ACC112 (cell line): Measurements from ENCODE around the gene CNTNAP4.

Experiments
- H2AFZ ChIP-seq: fragments of 200-600 bp; sonication (generic); one replicate; pipeline ENCODE4 v1.6.0; 2017; ENCODE audit warnings: antibody characterized with exemption, low read length; ENCODE audit not compliant: unreplicated experiment
- H3K27ac ChIP-seq: fragments of 200-600 bp; sonication (generic); 2 replicates; pipeline ENCODE4 v1.5.1; 2014; ENCODE audit warnings: low read depth, mild to moderate bottlenecking, antibody characterized with exemption, low read length, moderate library complexity
- H3K27me3 ChIP-seq: fragments of 200-600 bp; sonication (generic); 2 replicates; pipeline ENCODE4 v1.6.1; 2014; ENCODE audit warnings: mild to moderate bottlenecking, antibody characterized with exemption, low read length, moderate library complexity, mixed read lengths; ENCODE audit not compliant: insufficient read depth
- H3K36me3 ChIP-seq: fragments of 200-600 bp; sonication (generic); 2 replicates; pipeline ENCODE4 v1.6.1; 2016; ENCODE audit warnings: mild to moderate bottlenecking, antibody characterized with exemption, low read length, moderate library complexity, mixed read lengths; ENCODE audit not compliant: insufficient read depth
- H3K4me1 ChIP-seq: fragments of 200-600 bp; sonication (generic); one replicate; pipeline ENCODE4 v1.6.1; 2016; ENCODE audit warnings: low read length, mixed read lengths; ENCODE audit not compliant: insufficient read depth, unreplicated experiment, control insufficient read depth
- H3K4me3 ChIP-seq: fragments of 200-600 bp; sonication (generic); 2 replicates; pipeline ENCODE4 v1.5.1; 2014; ENCODE audit warnings: mild to moderate bottlenecking, low read depth, low read length
- H3K79me2 ChIP-seq: fragments of 200-600 bp; sonication (generic); one replicate; pipeline ENCODE4 v1.6.0; 2016; ENCODE audit warnings: low read length; ENCODE audit not compliant: control insufficient read depth, unreplicated experiment, insufficient read depth

The CNTNAP4 gene

DNA sequence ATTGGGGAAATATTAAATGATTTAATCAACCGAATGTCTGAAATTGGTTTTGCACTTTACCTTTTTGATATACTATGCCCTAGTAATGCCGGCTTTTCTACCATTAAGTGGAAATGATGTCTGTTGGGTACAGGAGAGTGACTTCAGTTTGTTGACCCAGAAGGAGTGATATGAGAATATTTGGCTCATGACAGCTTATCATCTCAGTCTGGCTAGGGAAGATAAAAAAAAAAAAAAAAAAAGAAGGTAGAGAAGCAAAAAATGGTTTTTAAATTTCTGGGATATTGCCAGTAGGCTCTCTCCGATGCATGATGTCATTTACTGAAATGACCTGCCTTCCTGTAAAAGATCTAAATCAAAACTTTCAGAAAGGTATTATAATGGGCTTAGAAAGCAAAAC is 69.0 kb downstream of the CNTNAP4 start:
- no peak overlapping the region for H3K27ac ChIP-seq
- no peaks in the 10 kb centered on the region for H3K36me3 ChIP-seq
- H3K79me2 ChIP-seq, result no peaks in the 10 kb centered on the region
- peaks cover 14% of the 10 kb centered on the region for H3K4me1 ChIP-seq
- no peak overlapping the region for H2AFZ ChIP-seq
- no peaks in the 10 kb centered on the region for H3K27me3 ChIP-seq
- no peak overlapping the region for H3K4me3 ChIP-seq

DNA sequence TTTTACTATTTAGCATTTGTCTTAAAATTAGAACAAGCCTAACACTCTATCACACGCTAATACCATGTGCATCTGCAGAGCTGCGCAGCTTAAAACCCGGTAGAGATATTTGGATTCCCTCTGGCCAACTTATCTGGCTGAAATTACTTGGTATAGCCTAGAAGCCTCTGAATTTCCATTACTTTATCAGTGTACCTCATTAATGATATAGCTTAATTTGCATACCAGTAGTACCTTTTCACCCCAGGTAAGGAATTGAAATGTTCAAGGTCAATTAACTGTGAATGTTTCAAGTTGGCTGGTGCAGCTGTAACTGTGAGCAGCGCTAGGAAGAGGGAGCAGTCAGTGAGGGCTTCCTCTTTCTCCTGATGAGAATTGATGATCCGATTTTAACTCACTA is 74.2 kb downstream of the CNTNAP4 start:
- Histone ChIP-seq H3K4me1 (no peaks in the 10 kb centered on the region), H3K27me3 (no peaks in the 10 kb centered on the region), H3K79me2 (no peaks in the 10 kb centered on the region), H3K4me3 (no peak overlapping the region), H2AFZ (no peak overlapping the region), H3K36me3 (no peaks in the 10 kb centered on the region), H3K27ac (no peak overlapping the region)

DNA sequence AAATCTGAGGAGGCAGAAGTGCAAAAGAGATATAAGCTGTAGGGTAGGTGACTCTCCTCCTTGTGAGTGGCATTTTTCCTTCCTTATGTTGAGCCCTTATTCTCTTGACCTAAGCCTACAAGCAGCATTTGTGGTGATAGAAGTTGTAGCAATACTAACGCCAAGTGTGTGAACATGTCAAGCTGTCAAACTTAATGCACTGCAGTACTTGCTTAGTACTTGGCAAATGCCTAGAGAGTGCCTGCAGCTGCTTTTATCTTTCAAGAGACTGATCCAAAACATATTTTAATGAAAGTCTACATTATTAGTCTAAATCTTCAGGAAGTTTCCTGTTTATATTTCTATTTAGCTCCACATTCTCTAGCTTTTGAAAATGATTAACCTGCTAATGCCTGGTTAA is 83.2 kb downstream of the CNTNAP4 start:
- Histone ChIP-seq H3K4me3 (no peak overlapping the region), H3K27me3 (no peaks in the 10 kb centered on the region), H3K36me3 (no peaks in the 10 kb centered on the region), H3K27ac (no peak overlapping the region), H3K4me1 (no peaks in the 10 kb centered on the region), H3K79me2 (no peaks in the 10 kb centered on the region), H2AFZ (no peak overlapping the region)

DNA sequence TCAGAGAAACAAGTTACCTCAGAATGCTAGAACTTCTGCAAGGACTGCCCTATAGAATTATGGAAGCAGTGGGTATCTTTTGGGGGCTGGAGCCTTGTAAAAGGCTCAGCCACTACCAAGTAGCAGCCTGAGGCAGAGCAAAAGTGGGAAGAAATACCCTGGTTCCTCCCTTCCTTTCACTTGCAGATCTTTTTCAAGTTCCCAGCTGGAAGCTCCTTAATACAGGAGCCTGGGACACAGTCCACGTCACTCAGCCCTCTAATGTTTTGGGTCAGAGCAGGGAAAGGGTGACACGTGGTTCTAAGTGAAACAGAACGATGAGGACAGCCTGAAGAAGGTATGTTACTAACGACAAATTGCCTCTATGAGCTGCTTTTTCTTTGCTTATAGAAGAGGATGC is 93.1 kb downstream of the CNTNAP4 start:
- H3K4me3 ChIP-seq, result peak overlapping the region; percentile 47; the same call in 1 of the 2 replicates
- H3K27ac ChIP-seq, result no peak overlapping the region
- peak overlapping the region; percentile 78 for H2AFZ ChIP-seq
- H3K27me3 ChIP-seq, result no peaks in the 10 kb centered on the region
- H3K4me1 ChIP-seq, result no peaks in the 10 kb centered on the region
- H3K79me2 ChIP-seq, result no peaks in the 10 kb centered on the region
- no peaks in the 10 kb centered on the region for H3K36me3 ChIP-seq

DNA sequence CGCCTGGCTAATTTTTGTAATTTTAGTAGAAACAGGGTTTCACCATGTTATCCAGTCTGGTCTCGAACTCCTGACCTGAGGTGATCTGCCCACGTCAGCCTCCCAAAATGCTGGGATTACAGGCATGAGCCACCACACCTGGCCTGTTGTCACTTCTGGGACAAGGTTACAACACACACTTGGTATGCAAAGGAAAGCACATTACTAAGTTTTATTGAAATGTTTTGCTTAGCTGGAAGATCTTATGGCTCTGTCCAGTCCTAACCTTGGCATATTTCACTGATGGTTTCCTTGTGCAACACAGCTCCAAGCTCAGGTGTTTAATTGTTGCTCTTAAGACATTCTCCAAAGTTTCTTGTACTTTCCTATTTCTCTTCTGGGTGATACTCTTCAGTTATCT is 94.2 kb downstream of the CNTNAP4 start:
- Histone ChIP-seq H3K4me3 (no peak overlapping the region), H3K27me3 (no peaks in the 10 kb centered on the region), H2AFZ (no peak overlapping the region), H3K36me3 (no peaks in the 10 kb centered on the region), H3K79me2 (no peaks in the 10 kb centered on the region), H3K27ac (no peak overlapping the region), H3K4me1 (no peaks in the 10 kb centered on the region)

DNA sequence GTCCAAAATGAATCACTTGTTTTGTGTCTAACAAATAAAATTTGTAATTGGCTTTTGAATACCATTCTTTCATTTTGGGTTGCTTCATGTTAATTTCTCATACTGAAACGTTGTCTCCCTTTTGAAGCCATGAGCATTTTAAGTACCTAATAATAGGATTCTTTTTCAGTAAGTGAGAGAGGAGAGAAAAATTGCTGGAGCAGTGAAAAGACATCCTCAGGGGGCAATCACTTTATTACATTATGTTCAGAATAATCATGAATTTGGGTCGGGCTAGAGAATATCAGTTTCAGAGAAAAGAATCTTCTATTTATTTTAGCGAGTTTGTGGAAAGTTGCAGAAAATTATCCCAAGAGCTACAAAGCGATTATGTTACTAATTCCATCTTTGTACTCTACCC is 96.8 kb downstream of the CNTNAP4 start:
- H3K36me3 ChIP-seq, result no peaks in the 10 kb centered on the region
- no peak overlapping the region for H3K4me3 ChIP-seq
- H3K4me1 ChIP-seq, result no peaks in the 10 kb centered on the region
- no peaks in the 10 kb centered on the region for H3K79me2 ChIP-seq
- no peak overlapping the region for H3K27ac ChIP-seq
- no peak overlapping the region for H2AFZ ChIP-seq
- no peaks in the 10 kb centered on the region for H3K27me3 ChIP-seq

DNA sequence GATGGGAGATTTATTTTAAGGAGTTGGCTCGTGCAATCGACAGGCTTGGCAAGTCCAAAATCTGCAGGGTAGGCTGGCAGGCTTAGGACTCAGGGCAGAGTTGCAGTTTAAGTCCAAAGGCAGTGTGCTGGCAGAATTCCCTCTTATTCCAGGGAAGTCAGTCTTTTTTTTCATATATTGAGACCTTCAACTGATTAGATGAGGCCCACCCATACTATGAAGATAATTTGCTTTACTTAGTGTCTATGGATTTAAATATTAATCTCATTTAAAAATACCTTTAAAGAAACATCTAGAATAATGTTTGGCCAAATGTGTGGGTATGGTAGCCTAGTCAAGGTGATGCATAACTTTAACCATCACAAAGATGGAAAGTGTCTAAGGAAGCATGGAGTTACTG is 99.8 kb downstream of the CNTNAP4 start:
- H3K79me2 ChIP-seq, result no peaks in the 10 kb centered on the region
- H2AFZ ChIP-seq, result no peak overlapping the region
- no peaks in the 10 kb centered on the region for H3K27me3 ChIP-seq
- H3K4me3 ChIP-seq, result no peak overlapping the region
- H3K36me3 ChIP-seq, result no peaks in the 10 kb centered on the region
- H3K27ac ChIP-seq, result no peak overlapping the region
- H3K4me1 ChIP-seq, result no peaks in the 10 kb centered on the region

DNA sequence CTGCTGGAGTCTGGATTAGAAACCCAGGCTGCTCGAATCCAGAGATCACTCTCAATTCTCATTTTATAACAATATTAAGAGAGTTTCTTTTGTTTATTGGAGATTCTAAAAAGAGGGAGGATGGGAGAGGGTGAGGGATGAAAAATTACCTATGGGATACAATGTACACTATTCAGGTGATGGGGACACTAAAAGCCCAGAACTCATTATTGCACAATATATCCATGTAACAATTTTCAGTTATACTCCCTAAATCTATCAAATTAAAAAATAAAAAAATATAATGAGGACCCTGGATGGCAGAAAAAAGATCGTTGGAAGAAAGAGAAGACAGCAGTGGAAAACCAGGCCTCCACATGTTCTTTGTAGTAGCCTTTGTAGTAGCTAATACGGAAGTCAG is 100.8 kb downstream of the CNTNAP4 start:
- H3K4me1 ChIP-seq, result no peaks in the 10 kb centered on the region
- no peak overlapping the region for H3K27ac ChIP-seq
- no peak overlapping the region for H3K4me3 ChIP-seq
- no peak overlapping the region for H2AFZ ChIP-seq
- H3K27me3 ChIP-seq, result no peaks in the 10 kb centered on the region
- H3K79me2 ChIP-seq, result no peaks in the 10 kb centered on the region
- H3K36me3 ChIP-seq, result no peaks in the 10 kb centered on the region

DNA sequence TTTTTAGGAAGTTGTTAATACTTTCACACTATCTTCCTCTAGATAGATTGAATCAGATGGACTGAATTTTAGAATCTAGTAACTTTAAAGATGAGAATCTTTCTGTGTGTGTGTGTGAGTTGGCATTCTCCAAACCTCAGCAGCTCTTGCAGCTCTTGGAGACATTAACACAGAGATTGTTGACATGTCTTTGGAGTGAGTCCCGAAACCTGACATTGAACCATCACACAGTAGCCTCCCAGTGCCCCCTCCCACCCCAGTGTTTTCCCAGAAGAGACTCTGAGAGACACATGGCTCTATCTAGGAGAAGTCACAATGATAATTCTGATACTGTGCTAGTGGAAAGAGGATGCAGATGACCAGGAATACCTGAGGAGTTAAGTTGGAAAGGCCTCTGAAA is 103.9 kb downstream of the CNTNAP4 start:
- no peaks in the 10 kb centered on the region for H3K4me1 ChIP-seq
- H3K36me3 ChIP-seq, result no peaks in the 10 kb centered on the region
- H3K79me2 ChIP-seq, result no peaks in the 10 kb centered on the region
- no peak overlapping the region for H2AFZ ChIP-seq
- no peak overlapping the region for H3K4me3 ChIP-seq
- H3K27ac ChIP-seq, result no peak overlapping the region
- H3K27me3 ChIP-seq, result no peaks in the 10 kb centered on the region

DNA sequence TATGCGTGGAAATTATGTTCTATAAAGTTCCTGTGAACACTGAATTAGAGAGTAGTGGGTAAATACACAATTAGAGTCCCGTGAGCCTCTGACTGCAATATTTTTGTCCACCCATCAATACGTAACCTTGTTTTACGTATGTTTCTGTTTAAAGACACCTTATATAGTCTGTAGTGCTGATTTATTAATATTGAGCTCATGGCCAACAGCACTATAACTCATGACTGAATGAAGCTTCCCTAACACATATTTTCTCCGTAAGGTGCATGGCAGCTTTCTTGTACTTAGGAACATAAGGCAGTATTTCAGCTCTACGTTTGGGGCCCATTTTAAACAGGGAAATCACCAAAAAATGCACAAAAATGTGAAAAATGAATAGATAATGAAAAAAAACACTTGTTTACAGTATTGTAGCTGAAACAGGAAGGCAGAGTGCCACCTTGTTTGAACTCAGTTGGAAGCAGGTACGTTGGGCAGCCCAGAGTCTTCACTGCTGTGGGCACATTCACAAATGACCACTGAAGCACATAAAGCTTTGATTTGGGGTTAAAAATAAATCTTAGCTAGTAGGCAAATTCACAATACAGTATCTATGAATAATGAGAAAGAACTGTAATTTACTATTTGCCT is 108.5 kb downstream of the CNTNAP4 start:
- H3K79me2 ChIP-seq, result no peaks in the 10 kb centered on the region
- H2AFZ ChIP-seq, result no peak overlapping the region
- H3K27me3 ChIP-seq, result no peaks in the 10 kb centered on the region
- no peaks in the 10 kb centered on the region for H3K36me3 ChIP-seq
- H3K4me1 ChIP-seq, result peaks cover 30% of the 10 kb centered on the region
- H3K4me3 ChIP-seq, result no peak overlapping the region
- no peak overlapping the region for H3K27ac ChIP-seq

DNA sequence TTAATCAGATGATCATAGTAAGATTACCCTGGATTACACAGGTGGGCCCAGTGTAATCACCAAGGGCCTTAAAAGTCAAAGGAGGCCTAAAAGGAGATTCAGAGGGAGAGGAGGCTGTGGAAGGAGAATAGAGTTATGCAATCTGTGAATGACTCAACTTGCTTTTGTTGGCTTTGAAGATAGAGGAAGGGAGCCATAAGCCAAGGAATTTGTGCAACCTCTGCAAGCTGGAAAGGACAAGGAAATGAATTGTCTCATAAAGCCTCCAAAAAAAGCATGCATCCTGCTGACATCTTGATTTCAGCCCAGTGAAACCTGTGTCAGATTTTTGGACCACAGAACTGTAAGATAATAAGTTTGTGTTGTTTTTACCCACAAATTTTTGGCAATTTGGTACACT is 109.6 kb downstream of the CNTNAP4 start:
- Histone ChIP-seq H3K79me2 (no peaks in the 10 kb centered on the region), H3K27ac (0 out of 2 replicates have a peak overlapping the region, but pooled peaks have one; percentile 27), H3K27me3 (no peaks in the 10 kb centered on the region), H2AFZ (no peak overlapping the region), H3K4me3 (peak overlapping the region; percentile 9; the same call in 1 of the 2 replicates), H3K4me1 (peaks cover 30% of the 10 kb centered on the region), H3K36me3 (no peaks in the 10 kb centered on the region)
